ENCODE results near the gene EAF2.

The EAF2 gene

GRCh38 chr3:121885386-121885785, 50.4 kb downstream of the EAF2 start:
- no peak overlapping the region for H3K4me3 ChIP-seq (replicated peaks; ENCODE audit: low read depth, low read length)
- TF ChIP-seq, protein P1, sequence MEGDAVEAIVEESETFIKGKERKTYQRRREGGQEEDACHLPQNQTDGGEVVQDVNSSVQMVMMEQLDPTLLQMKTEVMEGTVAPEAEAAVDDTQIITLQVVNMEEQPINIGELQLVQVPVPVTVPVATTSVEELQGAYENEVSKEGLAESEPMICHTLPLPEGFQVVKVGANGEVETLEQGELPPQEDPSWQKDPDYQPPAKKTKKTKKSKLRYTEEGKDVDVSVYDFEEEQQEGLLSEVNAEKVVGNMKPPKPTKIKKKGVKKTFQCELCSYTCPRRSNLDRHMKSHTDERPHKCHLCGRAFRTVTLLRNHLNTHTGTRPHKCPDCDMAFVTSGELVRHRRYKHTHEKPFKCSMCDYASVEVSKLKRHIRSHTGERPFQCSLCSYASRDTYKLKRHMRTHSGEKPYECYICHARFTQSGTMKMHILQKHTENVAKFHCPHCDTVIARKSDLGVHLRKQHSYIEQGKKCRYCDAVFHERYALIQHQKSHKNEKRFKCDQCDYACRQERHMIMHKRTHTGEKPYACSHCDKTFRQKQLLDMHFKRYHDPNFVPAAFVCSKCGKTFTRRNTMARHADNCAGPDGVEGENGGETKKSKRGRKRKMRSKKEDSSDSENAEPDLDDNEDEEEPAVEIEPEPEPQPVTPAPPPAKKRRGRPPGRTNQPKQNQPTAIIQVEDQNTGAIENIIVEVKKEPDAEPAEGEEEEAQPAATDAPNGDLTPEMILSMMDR (IDR thresholded peaks at IDR 0.05; ENCODE audit: insufficient read depth, low read length, poor library complexity, severe bottlenecking), result no peak
- no peak for DNase-seq (ENCODE audit: extremely low read depth, insufficient read length)
- no peaks in the 10 kb centered on the region for H3K27me3 ChIP-seq (replicated peaks; ENCODE audit: control insufficient read depth, insufficient read depth, low read length)
- H3K36me3 ChIP-seq (ENCODE audit: control insufficient read depth, insufficient read depth, low read length), result peaks cover 2% of the 10 kb centered on the region

GRCh38 chr3:121894301-121894990, 59.4 kb downstream of the EAF2 start, which contains the start of gene SLC15A2:
SLC15A2 (plus strand) TSS chr3:121894401; CDS start chr3:121894477, 76 bp downstream.
- Histone ChIP-seq H3K36me3 (ENCODE audit: control insufficient read depth, insufficient read depth, low read length) (peaks cover 2% of the 10 kb centered on the region), H3K27me3 (replicated peaks; ENCODE audit: control insufficient read depth, insufficient read depth, low read length) (no peaks in the 10 kb centered on the region), H3K4me3 (replicated peaks; ENCODE audit: low read depth, low read length) (no peak within 1 kb of the TSS)
- TF ChIP-seq, protein P1 (IDR thresholded peaks at IDR 0.05; ENCODE audit: insufficient read depth, low read length, poor library complexity, severe bottlenecking), result no peak
- no peak for DNase-seq (ENCODE audit: extremely low read depth, insufficient read length)

DNA sequence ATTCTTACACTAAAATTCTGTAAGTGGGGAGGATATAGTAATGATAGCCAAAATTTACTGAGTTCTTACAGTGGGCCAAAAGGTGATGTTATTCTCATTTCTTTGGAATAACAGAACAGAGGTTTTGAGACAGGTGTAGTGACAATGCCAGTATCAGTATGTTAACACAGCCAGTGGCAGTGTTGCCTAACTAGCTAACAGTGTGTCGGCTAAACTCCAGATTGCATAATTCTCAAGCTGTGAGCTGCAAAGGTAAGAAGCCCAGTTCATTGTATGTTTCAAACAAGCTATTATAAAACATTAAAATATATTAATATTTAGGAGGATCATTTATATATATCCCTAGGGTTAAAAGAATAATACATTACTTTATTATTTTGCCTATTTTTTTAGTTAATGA, 60.1 kb downstream of the EAF2 start:
- no peak for DNase-seq (ENCODE audit: extremely low read depth, insufficient read length)
- Histone ChIP-seq H3K36me3 (ENCODE audit: control insufficient read depth, insufficient read depth, low read length) (peaks cover 2% of the 10 kb centered on the region), H3K4me3 (replicated peaks; ENCODE audit: low read depth, low read length) (no peak overlapping the region), H3K27me3 (replicated peaks; ENCODE audit: control insufficient read depth, insufficient read depth, low read length) (no peaks in the 10 kb centered on the region)
- TF ChIP-seq, protein P1 (IDR thresholded peaks at IDR 0.05; ENCODE audit: insufficient read depth, low read length, poor library complexity, severe bottlenecking), result no peak

- peaks cover 2% of the 10 kb centered on the region for H3K36me3 ChIP-seq (ENCODE audit: control insufficient read depth, insufficient read depth, low read length)
- DNase-seq (ENCODE audit: extremely low read depth, insufficient read length), result no peak
- TF ChIP-seq, protein P1 (IDR thresholded peaks at IDR 0.05; ENCODE audit: insufficient read depth, low read length, poor library complexity, severe bottlenecking), result no peak
- no peak overlapping the region for H3K4me3 ChIP-seq (replicated peaks; ENCODE audit: low read depth, low read length)
- H3K27me3 ChIP-seq (replicated peaks; ENCODE audit: control insufficient read depth, insufficient read depth, low read length), result no peaks in the 10 kb centered on the region
Measured at GRCh38 chr3:121895736-121896135, 60.7 kb downstream of the EAF2 start.

- H3K4me3 ChIP-seq (replicated peaks; ENCODE audit: low read depth, low read length), result no peak overlapping the region
- no peaks in the 10 kb centered on the region for H3K27me3 ChIP-seq (replicated peaks; ENCODE audit: control insufficient read depth, insufficient read depth, low read length)
- TF ChIP-seq, protein P1 (IDR thresholded peaks at IDR 0.05; ENCODE audit: insufficient read depth, low read length, poor library complexity, severe bottlenecking), result no peak
- peaks cover 2% of the 10 kb centered on the region for H3K36me3 ChIP-seq (ENCODE audit: control insufficient read depth, insufficient read depth, low read length)
- DNase-seq (ENCODE audit: extremely low read depth, insufficient read length), result no peak
Measured at GRCh38 chr3:121896823-121897222, 61.8 kb downstream of the EAF2 start.
